Measurements from ENCODE around the gene ENTREP1. TPM values are rescaled to one million over a fixed set of nuclear protein-coding genes. Genes with fewer than 3 reads are reported as not detected.
"Not testable (repeated sequence)": the region's sequence is repeated elsewhere in the genome, so short reads cannot be mapped to it uniquely, and the experiment has no call there.

Gene ENTREP1
- total RNA-seq, 1 experiment from 2014 or later: 0.08 TPM

- DNase-seq: no peak
- Histone ChIP-seq H3K27ac (no peak overlapping the region), H3K9me3 (replicated peaks) (no peaks in the 10 kb centered on the region), H3K27me3 (no peaks in the 10 kb centered on the region), H3K4me3 (no peak overlapping the region), H3K4me1 (no peaks in the 10 kb centered on the region; the same call in 1 of the 2 replicates), H3K36me3 (no peaks in the 10 kb centered on the region)
Observed at GRCh38 chr9:69429281-69429680, 104.3 kb downstream of the ENTREP1 start.

GRCh38 chr9:69430206-69430605 lies 105.2 kb downstream of the ENTREP1 start:
- DNase-seq: no peak
- Histone ChIP-seq H3K9me3 (replicated peaks) (0 out of 2 replicates have a peak, but pooled peaks cover 2% of the 10 kb centered on the region), H3K4me3 (no peak overlapping the region), H3K36me3 (no peaks in the 10 kb centered on the region), H3K27me3 (no peaks in the 10 kb centered on the region), H3K27ac (no peak overlapping the region), H3K4me1 (no peaks in the 10 kb centered on the region; the same call in 1 of the 2 replicates)

- no peak for DNase-seq
- Histone ChIP-seq H3K27ac (no peak overlapping the region), H3K9me3 (replicated peaks) (0 out of 2 replicates have a peak, but pooled peaks cover 2% of the 10 kb centered on the region), H3K36me3 (no peaks in the 10 kb centered on the region), H3K4me1 (no peaks in the 10 kb centered on the region), H3K4me3 (no peak overlapping the region), H3K27me3 (no peaks in the 10 kb centered on the region)
Observed at GRCh38 chr9:69431203-69431602, 106.2 kb downstream of the ENTREP1 start.

- H3K4me1 ChIP-seq: no peaks in the 10 kb centered on the region
- 0 out of 2 replicates have a peak, but pooled peaks cover 3% of the 10 kb centered on the region for H3K9me3 ChIP-seq (replicated peaks)
- DNase-seq: no peak
- no peak overlapping the region for H3K27ac ChIP-seq
- no peaks in the 10 kb centered on the region for H3K27me3 ChIP-seq
- H3K4me3 ChIP-seq: no peak overlapping the region
- no peaks in the 10 kb centered on the region for H3K36me3 ChIP-seq
Observed at GRCh38 chr9:69431777-69432176, 106.8 kb downstream of the ENTREP1 start.

- no peak overlapping the region for H3K27ac ChIP-seq
- H3K4me1 ChIP-seq: no peaks in the 10 kb centered on the region
- H3K4me3 ChIP-seq: no peak overlapping the region
- DNase-seq: no peak
- H3K27me3 ChIP-seq: no peaks in the 10 kb centered on the region
- H3K9me3 ChIP-seq (replicated peaks): 0 out of 2 replicates have a peak, but pooled peaks cover 4% of the 10 kb centered on the region
- H3K36me3 ChIP-seq: no peaks in the 10 kb centered on the region
Observed at GRCh38 chr9:69432623-69433022, 107.6 kb downstream of the ENTREP1 start.

- H3K4me3 ChIP-seq: no peak overlapping the region
- H3K9me3 ChIP-seq (replicated peaks): 0 out of 2 replicates have a peak, but pooled peaks cover 4% of the 10 kb centered on the region
- no peaks in the 10 kb centered on the region for H3K36me3 ChIP-seq
- no peak for DNase-seq
- H3K27ac ChIP-seq: no peak overlapping the region
- no peaks in the 10 kb centered on the region for H3K4me1 ChIP-seq
- no peaks in the 10 kb centered on the region for H3K27me3 ChIP-seq
Observed at GRCh38 chr9:69433392-69433791, 108.4 kb downstream of the ENTREP1 start.

- Histone ChIP-seq H3K4me1 (no peaks in the 10 kb centered on the region), H3K36me3 (no peaks in the 10 kb centered on the region), H3K27me3 (no peaks in the 10 kb centered on the region), H3K27ac (no peak overlapping the region), H3K9me3 (replicated peaks) (0 out of 2 replicates have a peak, but pooled peaks cover 4% of the 10 kb centered on the region), H3K4me3 (no peak overlapping the region)
- DNase-seq: no peak
Observed at GRCh38 chr9:69433968-69434367, 109.0 kb downstream of the ENTREP1 start.

GRCh38 chr9:69439654-69440053 lies 114.6 kb downstream of the ENTREP1 start:
- not testable (repeated sequence) for H3K4me3 ChIP-seq; DNase-seq; H3K9me3 ChIP-seq (replicated peaks); H3K36me3 ChIP-seq; H3K27me3 ChIP-seq; H3K27ac ChIP-seq
- H3K4me1 ChIP-seq: peaks cover 24% of the 10 kb centered on the region

GRCh38 chr9:69440254-69440955 lies 115.4 kb downstream of the ENTREP1 start:
- H3K4me3 ChIP-seq; DNase-seq; H3K36me3 ChIP-seq; H3K9me3 ChIP-seq (replicated peaks); H3K27me3 ChIP-seq; H3K27ac ChIP-seq: not testable (repeated sequence)
- peaks cover 31% of the 10 kb centered on the region for H3K4me1 ChIP-seq

Other genes with a start within 250 kb of the ENTREP1 start
- gene TJP2, start 150.9 kb upstream of the ENTREP1 start, total RNA-seq (2014; rRNA removed; shearing (Covaris generic)): 13.8 and 14.3 TPM in 2 replicates